NCI-H69 (cell line): ENCODE data around the gene DDAH1.
"Not testable (repeated sequence)": the region's sequence is repeated elsewhere in the genome, so short reads cannot be mapped to it uniquely, and the experiment has no call there.

ENCODE experiments used
- DNase-seq: peaks from one replicate; lab custom pipeline; 2025; lab: John Stamatoyannopoulos, UW

The DDAH1 gene

DNA sequence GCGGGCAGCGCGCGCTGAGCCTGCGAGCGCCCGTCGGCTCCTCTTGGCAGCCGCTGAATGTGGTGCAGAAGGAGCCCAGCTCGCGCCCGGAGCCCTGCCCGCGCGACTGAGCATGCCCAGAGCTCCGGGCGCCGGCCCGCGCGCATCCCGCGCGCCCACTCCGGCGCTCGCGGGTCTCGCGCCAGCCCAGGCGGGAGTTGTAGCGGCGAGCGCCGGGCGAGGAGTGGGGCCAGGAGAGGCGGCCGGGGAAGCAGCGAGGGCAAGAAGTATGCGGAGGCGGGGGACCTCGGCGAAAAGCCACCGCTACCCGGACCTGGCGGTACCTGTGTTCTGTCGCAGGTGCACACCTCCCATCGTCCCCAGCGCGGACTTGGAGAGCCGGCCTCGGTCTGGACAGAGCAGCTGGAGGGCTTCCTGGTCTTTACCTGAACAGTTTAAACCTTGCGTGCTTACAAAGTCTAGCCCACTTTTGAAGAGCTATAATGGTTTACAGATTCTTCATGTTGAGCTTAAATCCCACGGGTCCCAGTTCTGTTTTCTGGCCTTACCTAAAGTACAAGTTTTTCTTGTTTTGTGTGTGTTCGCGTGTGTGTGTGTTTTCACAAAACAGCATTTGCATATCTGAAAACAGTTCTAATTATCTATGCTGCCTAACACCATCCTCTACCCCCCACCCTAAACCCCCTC is at the start of gene DDAH1:
DDAH1 (minus strand) TSS at position 61 of the 687 bp plus-strand sequence. CDS start 114 bp downstream, outside the sequence.
- DNase-seq = peak; percentile 77

DNA sequence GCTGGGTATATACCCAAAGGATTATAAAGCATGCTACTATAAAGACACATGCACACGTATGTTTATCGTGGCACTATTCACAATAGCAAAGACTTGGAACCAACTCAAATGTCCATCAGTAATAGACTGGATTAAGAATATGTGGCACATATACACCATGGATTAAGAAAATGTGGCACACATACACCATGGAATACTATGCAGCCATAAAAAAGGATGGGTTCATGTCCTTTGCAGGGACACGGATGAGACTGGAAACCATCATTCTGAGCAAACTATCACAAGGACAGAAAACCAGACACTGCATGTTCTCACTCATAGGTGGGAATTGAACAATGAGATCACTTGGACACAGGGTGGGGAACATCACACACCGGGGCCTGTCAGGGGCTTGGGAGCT is 49.0 kb upstream of the DDAH1 start:
- not testable (repeated sequence) for DNase-seq

GRCh38 chr1:85504417-85504816 is 39.5 kb upstream of the DDAH1 start:
- DNase-seq = no peak

DNA sequence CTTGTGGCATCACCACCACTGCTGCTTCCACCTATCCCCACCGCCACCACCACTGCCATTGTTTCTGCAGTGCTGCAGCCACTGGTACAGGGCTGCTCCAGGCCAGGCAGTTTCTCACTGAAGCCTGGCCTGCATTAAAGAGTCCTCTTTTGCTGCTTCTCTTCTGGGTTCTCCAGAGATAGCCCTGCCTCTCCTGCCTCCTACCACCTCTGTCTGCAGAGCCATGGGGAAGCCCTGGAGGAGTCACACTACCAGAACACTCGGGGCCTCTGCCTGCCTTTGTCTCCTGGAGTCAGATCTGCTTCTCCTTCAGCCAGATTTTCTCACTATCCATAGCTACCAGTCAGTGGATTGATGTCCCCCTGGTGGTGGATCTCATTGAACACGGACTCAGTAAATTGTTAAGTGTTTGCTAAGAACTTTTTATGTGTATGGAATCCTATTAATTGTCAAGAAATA is 37.7 kb upstream of the DDAH1 start:
- peak; percentile 50 for DNase-seq

DNA sequence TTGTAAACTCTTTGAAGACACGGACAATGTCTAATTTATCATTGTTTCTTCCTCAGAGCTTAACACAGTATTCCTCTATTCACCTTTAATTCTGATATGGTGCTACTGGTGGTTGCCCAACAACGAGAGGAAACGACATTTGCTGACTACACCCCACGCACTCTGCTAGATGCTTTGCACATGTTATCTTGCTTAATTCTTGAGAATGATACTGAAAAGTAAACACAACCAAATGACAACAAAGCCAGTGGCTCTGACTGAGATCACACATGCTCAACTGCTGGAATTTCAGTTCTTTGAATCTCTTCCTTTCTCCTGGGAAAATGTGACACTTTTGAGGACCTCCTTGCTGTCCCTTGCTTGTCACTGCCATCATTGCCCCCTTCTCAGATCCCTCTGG is 37.2 kb upstream of the DDAH1 start:
- no peak for DNase-seq

- DNase-seq = no peak
Observed at GRCh38 chr1:85501355-85501898, 36.5 kb upstream of the DDAH1 start.

DNA sequence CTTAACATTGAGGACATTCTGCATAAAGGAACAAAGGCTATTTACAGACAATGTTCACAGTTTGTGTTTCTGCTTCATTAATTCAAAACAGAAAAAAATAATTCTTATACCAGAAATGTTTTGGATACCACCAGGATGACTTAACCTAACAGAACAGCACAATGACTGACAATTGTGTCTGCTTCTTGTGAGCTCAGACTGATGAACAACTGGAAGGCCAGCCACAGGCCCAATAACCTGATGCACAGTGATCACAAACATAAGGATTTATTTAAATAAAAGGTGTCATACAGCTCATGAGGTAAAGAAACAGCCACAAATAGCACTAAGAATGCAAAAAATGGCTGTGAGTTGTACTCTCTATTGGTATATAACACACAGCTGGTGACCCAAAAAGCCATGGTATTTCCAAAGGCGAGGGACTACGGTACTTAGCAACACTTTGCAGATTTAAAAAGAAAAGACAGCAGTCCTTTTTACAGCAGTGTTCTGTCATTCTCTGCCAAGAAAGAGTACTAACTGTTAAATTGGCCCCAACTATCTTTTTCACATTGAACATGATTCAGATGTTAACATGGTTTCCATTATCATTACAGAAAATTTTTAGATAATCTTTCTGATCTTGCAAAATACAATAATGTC is 32.1 kb upstream of the DDAH1 start:
- no peak for DNase-seq

- peak; percentile 6 for DNase-seq
Observed at GRCh38 chr1:85495556-85495955, 30.6 kb upstream of the DDAH1 start.

- peak; percentile 11 for DNase-seq
Observed at GRCh38 chr1:85494904-85495266, 29.9 kb upstream of the DDAH1 start.

GRCh38 chr1:85494074-85494903 is 29.3 kb upstream of the DDAH1 start:
- peak; percentile 70 for DNase-seq

DNA sequence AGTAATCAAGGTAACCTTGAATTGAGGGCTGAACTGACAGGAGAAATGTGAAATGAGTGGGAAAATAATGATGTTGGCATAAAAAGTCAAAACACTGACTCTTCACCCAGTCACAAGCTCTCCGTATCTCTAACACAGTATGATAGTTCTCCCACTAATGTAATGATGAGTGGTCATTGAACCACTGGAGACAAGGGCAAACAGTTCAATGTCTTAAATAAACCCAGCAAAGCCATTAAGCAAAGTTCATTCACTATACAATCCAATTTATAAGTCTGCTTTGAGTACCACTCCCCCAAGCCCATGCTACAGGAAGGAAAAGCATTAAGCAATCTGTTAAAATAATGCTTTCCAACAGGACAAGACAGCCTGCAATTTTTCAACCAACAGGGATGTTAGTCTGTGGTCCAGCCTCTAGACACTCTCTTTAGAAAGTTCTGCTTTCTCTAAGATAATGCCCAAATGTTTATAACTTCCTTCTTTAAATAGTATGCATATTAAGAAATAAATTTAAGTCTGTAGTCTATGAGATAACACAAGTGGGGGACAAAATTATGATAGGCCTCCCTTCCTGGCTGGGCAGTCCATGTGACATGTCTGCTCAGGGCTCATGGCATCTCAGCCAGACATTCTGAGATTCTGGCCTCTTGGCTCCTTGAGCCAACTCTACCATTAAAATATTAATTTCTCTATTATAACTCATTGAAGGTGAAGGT is 25.5 kb upstream of the DDAH1 start:
- no peak for DNase-seq

- DNase-seq = no peak
Observed at GRCh38 chr1:85488126-85488525, 23.2 kb upstream of the DDAH1 start.

- peak; percentile 2 for DNase-seq
Observed at GRCh38 chr1:85485516-85485915, 20.6 kb upstream of the DDAH1 start.

DNA sequence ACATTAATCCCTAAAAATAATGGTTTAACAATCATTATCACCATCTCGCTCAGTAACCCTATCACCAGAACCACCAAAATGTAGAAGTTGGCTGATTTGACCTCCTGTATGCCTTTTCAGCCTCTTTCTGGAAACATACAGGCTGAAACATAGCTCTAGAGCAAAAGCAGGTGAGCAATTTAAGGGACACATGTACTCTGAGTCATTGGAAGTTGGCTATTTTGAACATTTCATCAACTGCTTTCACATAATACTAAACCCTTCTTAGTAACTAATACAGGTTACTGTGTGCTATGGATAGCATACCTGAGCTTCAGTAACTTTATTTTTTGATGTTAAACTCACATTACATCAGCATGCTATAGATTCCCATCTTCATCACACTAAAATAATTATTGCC is 19.8 kb upstream of the DDAH1 start:
- DNase-seq = no peak

GRCh38 chr1:85484264-85484663 is 19.3 kb upstream of the DDAH1 start:
- DNase-seq = no peak

DNA sequence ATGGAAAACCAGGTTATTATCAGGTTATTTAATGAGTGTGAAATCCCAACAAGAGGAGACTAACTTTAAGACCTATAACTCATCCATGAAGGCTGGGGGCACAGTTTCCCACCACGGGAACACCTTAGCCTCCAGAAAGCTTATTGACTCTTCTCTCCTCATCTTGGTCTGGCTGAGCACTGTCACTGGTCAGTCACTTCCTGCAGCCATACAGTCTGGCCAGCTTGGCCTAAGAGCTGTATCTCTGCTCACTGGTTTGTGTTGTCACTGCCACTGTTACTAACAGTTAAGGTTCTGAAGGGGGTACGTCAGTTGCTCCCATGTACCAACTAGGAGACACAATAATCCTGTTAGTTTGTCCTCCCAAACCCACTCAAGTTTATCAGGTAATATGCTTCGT is 16.7 kb upstream of the DDAH1 start:
- no peak for DNase-seq

- no peak for DNase-seq
Observed at GRCh38 chr1:85480566-85480965, 15.6 kb upstream of the DDAH1 start.

DNA sequence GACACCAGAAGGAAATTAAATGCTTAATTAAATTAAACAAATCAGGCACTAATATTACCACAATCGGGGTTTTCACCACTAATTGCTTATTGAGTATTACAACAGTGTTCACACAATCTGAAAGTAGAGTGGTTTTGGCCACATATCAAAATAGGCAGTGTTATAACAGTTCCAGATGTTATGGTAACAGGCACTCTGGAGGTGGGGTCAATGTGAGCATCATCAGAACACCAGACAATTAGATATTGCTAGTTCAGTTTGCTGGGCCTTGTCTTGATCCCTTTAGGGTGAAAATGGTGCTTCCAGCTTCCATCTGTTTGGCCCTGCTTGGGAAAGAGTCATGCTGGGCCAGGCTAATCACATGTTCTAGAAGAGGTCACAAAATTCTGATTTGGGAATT is 14.5 kb upstream of the DDAH1 start:
- no peak for DNase-seq

DNA sequence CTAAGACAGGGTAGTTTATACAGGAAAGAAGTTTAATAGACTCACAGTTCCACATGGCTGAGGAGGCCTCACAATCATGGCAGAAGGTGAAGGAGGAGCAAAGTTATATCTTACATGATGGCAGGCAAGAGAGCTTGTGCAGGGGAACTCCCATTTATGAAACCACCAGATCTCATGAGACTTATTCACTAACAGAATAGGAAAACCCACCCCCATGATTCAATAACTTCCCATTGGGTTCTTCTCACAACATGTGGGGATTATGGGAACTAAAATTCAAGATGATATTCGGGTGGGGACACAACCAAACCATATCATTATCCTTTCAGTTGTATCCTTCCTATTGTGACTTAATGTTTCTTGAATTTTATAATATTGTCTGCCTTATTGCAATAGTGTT is 13.4 kb upstream of the DDAH1 start:
- DNase-seq = no peak

GRCh38 chr1:85475055-85475454 is 10.1 kb upstream of the DDAH1 start:
- no peak for DNase-seq

- DNase-seq = no peak
Observed at GRCh38 chr1:85473390-85473789, 8.4 kb upstream of the DDAH1 start.

DNA sequence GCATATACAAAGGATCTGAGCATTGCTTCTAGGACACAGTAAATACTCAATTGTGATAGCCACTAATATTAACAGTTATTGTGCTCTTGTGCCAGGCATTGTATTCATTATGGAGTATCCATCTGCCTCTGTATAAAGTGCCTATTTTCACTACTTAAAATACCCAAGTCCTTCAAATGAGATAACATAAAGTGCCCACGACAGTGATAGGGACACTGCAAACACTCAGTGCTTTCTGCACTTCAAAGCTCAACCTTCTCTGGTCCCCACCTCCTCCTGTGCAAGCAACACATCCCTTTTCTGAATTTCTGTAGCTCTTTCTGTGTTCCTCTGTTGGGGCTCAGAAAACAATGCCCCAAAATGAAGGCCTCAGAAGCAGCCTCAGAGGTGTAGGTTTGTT is 6.6 kb upstream of the DDAH1 start:
- no peak for DNase-seq
